Loucy (cell line): Measurements from ENCODE around the gene SLX4.

Source experiments
- CTCF ChIP-seq: fragments of 200-600 bp; sonication (generic); conservative IDR thresholded peaks from 2 replicates; pipeline ENCODE4 v1.5.1; 2014; ENCODE audit warnings: mild to moderate bottlenecking, antibody characterized with exemption, low read length
- EZH2phosphoT487 ChIP-seq: fragments of 200-600 bp; IDR thresholded peaks from 2 replicates; pipeline ENCODE4 v1.6.1; 2018; ENCODE audit warnings: antibody characterized with exemption, mild to moderate bottlenecking, moderate library complexity, borderline replicate concordance

- no peak for TF ChIP-seq CTCF
- no peak for TF ChIP-seq EZH2phosphoT487
Observed at GRCh38 chr16:3608069-3608468, 3.3 kb downstream of the SLX4 start.
